ENCODE results near the gene ABHD12B.

The ABHD12B gene

DNA sequence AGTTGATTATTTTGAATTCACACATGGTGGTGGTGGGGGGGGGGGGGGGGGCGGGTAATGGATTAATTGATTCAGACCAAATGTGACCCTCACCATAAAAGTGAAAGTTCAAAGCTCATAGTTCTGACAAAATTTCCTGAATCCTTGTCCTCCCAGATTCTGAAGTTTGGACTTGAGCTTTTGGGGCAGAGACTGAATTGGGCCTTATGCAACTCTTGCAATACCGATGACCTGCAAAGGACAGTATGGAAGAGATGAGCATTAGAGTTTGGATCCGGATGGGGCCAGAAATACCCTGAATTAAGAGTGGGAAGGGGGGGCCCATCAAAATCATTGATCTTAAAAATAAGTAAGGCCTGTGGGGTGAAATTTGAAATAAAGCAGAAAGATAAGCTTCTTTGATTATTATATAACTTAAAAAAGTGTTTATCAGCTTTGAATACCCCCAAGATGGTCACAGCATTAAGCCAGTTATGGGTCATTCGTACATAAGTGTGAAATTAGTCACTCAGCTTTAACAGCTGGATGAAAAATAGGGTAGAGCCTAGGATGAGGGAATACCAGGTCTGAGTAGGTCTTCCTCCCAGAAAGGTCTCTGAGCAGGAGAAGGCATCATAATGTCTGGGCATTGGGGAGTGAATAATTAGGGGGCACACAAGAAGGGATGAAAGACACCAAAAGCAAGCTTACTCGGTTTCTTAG is 74.5 kb downstream of the ABHD12B start:
- no peak overlapping the region for H3K27ac ChIP-seq
- TF ChIP-seq ZFX (IDR thresholded peaks at IDR 0.05; ENCODE audit: borderline replicate concordance), result no peak
- TF ChIP-seq, protein P1, sequence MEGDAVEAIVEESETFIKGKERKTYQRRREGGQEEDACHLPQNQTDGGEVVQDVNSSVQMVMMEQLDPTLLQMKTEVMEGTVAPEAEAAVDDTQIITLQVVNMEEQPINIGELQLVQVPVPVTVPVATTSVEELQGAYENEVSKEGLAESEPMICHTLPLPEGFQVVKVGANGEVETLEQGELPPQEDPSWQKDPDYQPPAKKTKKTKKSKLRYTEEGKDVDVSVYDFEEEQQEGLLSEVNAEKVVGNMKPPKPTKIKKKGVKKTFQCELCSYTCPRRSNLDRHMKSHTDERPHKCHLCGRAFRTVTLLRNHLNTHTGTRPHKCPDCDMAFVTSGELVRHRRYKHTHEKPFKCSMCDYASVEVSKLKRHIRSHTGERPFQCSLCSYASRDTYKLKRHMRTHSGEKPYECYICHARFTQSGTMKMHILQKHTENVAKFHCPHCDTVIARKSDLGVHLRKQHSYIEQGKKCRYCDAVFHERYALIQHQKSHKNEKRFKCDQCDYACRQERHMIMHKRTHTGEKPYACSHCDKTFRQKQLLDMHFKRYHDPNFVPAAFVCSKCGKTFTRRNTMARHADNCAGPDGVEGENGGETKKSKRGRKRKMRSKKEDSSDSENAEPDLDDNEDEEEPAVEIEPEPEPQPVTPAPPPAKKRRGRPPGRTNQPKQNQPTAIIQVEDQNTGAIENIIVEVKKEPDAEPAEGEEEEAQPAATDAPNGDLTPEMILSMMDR (IDR thresholded peaks at IDR 0.05), result no peak

DNA sequence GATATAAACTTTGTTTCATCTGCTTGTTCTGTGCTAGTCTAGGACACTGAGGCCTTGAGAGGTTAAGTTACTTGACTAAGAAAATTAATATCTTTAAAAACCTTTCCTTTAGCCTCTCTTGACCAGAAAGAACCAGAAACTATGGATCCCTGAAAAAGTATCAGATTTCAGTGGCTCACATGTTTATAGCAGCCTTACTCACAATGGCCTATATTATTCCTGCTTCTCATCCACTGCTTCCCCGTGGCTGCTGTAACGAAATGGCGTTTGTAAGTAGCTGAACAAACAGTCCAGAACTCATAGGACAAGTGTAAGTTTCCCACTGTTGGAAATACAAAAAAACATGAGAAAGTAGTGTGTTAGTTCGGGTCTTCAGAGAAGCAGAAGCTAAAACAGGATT is 75.6 kb downstream of the ABHD12B start:
- TF ChIP-seq, protein P1 (IDR thresholded peaks at IDR 0.05), result no peak
- no peak for TF ChIP-seq ZFX (IDR thresholded peaks at IDR 0.05; ENCODE audit: borderline replicate concordance)
- no peak overlapping the region for H3K27ac ChIP-seq

DNA sequence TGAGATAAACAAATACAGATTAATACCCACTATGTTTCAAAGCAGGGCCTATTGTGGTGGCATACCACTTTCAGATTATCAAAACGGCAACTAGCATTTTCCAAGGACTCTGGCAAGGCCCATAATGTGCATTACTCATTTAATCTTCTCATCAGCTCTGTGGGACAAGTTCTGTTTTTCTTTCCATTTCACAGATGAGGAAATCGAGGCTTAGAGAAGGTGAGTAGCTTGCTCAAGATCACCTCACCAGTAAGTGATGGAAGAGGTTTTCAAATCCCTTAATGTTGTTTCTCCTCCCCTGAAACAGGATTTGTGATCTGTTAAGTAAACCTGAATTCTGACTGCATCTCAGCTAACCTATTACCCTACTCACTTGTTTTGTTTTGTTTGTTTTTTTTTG is 76.4 kb downstream of the ABHD12B start:
- TF ChIP-seq ZFX (IDR thresholded peaks at IDR 0.05; ENCODE audit: borderline replicate concordance), result no peak
- TF ChIP-seq, protein P1 (IDR thresholded peaks at IDR 0.05), result no peak
- H3K27ac ChIP-seq, result no peak overlapping the region

DNA sequence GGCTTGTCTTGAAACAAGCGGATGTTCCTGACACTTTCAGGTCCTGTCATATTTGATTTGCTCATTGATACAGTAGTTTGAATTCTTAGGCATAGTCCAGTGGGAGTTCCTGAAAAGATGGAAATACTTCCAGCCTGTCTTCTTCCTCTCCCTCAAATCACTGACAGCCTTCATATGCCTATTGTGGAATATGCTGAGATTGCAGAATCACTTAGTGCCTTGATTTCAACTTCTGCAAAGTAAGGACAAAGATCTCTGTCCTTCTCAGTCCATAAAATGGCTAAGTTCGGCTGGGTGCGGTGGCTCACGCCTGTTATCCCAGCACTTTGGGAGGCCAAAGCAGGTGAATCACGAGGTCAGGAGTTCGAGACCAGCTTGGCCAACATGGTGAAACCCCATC is 79.2 kb downstream of the ABHD12B start:
- TF ChIP-seq ZFX (IDR thresholded peaks at IDR 0.05; ENCODE audit: borderline replicate concordance), result no peak
- TF ChIP-seq, protein P1 (IDR thresholded peaks at IDR 0.05), result no peak
- H3K27ac ChIP-seq, result no peak overlapping the region

DNA sequence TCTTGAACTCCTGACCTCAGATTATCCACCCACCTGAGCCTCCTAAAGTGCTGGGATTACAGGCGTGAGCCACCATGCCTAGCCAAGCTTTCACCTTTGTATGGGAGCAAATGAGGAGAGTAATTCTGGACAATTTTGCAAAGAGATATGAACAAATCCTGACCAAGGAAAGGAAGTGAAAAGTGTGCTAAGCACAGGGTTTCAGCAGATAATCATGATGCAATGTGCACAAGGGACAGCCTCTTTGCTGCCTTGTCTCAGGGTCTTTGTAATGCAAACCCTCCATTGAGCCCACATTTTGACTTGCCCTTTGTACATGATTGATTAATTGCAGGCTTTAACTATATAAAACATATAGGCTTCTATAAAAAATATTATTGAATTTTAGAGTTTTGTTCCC is 81.6 kb downstream of the ABHD12B start:
- no peak overlapping the region for H3K27ac ChIP-seq
- TF ChIP-seq, protein P1 (IDR thresholded peaks at IDR 0.05), result no peak
- no peak for TF ChIP-seq ZFX (IDR thresholded peaks at IDR 0.05; ENCODE audit: borderline replicate concordance)

Data from 22Rv1 (cell line).